GM12864 (cell line): ENCODE data around the gene SPATA33.
"Not testable (repeated sequence)": the region's sequence is repeated elsewhere in the genome, so short reads cannot be mapped to it uniquely, and the experiment has no call there.

ENCODE experiments used
- DNase-seq: peaks from one replicate; pipeline ENCODE4 v3.0.0-alpha.2; 2011; ENCODE audit warnings: low read depth
- H3K4me3 ChIP-seq: 2 replicates; pipeline ENCODE4 v1.5.1; 2011; ENCODE audit warnings: mild to moderate bottlenecking, low read depth, low read length, control low read depth
- CTCF ChIP-seq: IDR thresholded peaks from 2 replicates; pipeline ENCODE4 v1.5.1; 2011; ENCODE audit warnings: low read depth, mild to moderate bottlenecking, moderate library complexity, low read length, control low read depth, inconsistent platforms; ENCODE audit errors: missing control alignments

The SPATA33 gene

GRCh38 chr16:89695875-89696669 lies 38.4 kb downstream of the SPATA33 start:
- DNase-seq, result no peak
- H3K4me3 ChIP-seq, result no peak overlapping the region
- no peak for TF ChIP-seq CTCF

- TF ChIP-seq CTCF, result no peak
- no peak for DNase-seq
- no peak overlapping the region for H3K4me3 ChIP-seq
Observed at GRCh38 chr16:89696670-89697128, 39.1 kb downstream of the SPATA33 start.

- TF ChIP-seq CTCF, result no peak
- no peak overlapping the region for H3K4me3 ChIP-seq
- DNase-seq, result no peak
Observed at GRCh38 chr16:89697161-89697615, 39.6 kb downstream of the SPATA33 start.

- no peak overlapping the region for H3K4me3 ChIP-seq
- no peak for TF ChIP-seq CTCF
- no peak for DNase-seq
Observed at GRCh38 chr16:89697616-89698331, 40.1 kb downstream of the SPATA33 start.

- not testable (repeated sequence) for DNase-seq, H3K4me3 ChIP-seq
Observed at GRCh38 chr16:89698717-89699116, 41.1 kb downstream of the SPATA33 start.

- not testable (repeated sequence) for DNase-seq, H3K4me3 ChIP-seq
Observed at GRCh38 chr16:89699629-89700099, 42.0 kb downstream of the SPATA33 start.

GRCh38 chr16:89700100-89700648 lies 42.5 kb downstream of the SPATA33 start:
- peak overlapping the region; percentile 64 for H3K4me3 ChIP-seq
- DNase-seq, result peak; percentile 92
- TF ChIP-seq CTCF, result peak; percentile 67
